Gastroesophageal sphincter (tissue), 4 donors: ENCODE data around the gene MACROD2. TPM values are rescaled to one million over a fixed set of nuclear protein-coding genes. Genes with fewer than 3 reads are reported as not detected.

Experiments used
- ATAC-seq: fragments of 150-250 bp; one replicate; pipeline ENCODE4 v1.9.1; 2016; ENCODE audit warnings: mild to moderate bottlenecking, moderate library complexity
- H3K27ac ChIP-seq, 4 donors: fragments of 200-600 bp; sonication (generic) in 3 of 4; 1 replicate in 3 of 4; 2 replicates in 1 of 4; pipeline ENCODE4 v1.5.1; 2016 to 2019
- H3K27me3 ChIP-seq: fragments of 200-600 bp; sonication (generic); one replicate; pipeline ENCODE4 v1.5.1; 2019
- H3K36me3 ChIP-seq, 2 donors: fragments of 200-600 bp; sonication (generic); one replicate each; pipeline ENCODE4 v1.5.1; 2019; ENCODE audit warnings: control low read depth in 1 of 2
- H3K4me1 ChIP-seq, 3 donors: fragments of 200-600 bp; sonication (generic); 1 replicate in 2 of 3; 2 replicates in 1 of 3; pipeline ENCODE4 v1.5.1; 2016 to 2019; ENCODE audit warnings: control low read depth in 2 of 3
- H3K4me3 ChIP-seq, 2 donors: fragments of 200-600 bp; sonication (generic); one replicate each; pipeline ENCODE4 v1.5.1; 2019; ENCODE audit warnings: mild to moderate bottlenecking in 1 of 2, moderate library complexity in 1 of 2
- H3K9me3 ChIP-seq, 3 donors: fragments of 200-600 bp; sonication (generic); one replicate each; pipeline ENCODE4 v1.5.1; 2017 to 2019; ENCODE audit warnings: control low read depth in 2 of 3
- CTCF ChIP-seq, 4 experiments: fragments of 200-600 bp in 2 of 4; fragments of 450-650 bp in 2 of 4; sonication (generic) in 1 of 4; IDR thresholded peaks; one replicate each; pipeline ENCODE4 v1.5.1; 2017 to 2019; ENCODE audit warnings: antibody characterized with exemption in 4 of 4, mild to moderate bottlenecking in 2 of 4, moderate library complexity in 2 of 4
- EP300 ChIP-seq: sonication (generic); formaldehyde crosslinking; IDR thresholded peaks from one replicate; pipeline ENCODE4 v1.6.1; 2017; ENCODE audit warnings: antibody characterized with exemption, mild to moderate bottlenecking
- POLR2A ChIP-seq, 2 donors: fragments of 450-650 bp; IDR thresholded peaks; one replicate each; pipeline ENCODE4 v1.6.1; 2017; ENCODE audit warnings: antibody characterized with exemption in 2 of 2, mild to moderate bottlenecking in 2 of 2, moderate library complexity in 1 of 2
- POLR2AphosphoS5 ChIP-seq: sonication (generic); formaldehyde crosslinking; IDR thresholded peaks from one replicate; pipeline ENCODE4 v1.6.1; 2017; ENCODE audit warnings: antibody characterized with exemption
- WGBS, 2 donors: methylation state at CpG; one replicate each; pipeline ENCODE4 v1.1.5; 2018; ENCODE audit warnings: low coverage in 1 of 2; 5-methylcytosine and 5-hydroxymethylcytosine counted together
- total RNA-seq, 4 donors: library from RNA; depleted of rRNA; stranded (reverse); fragments of >200 nt; gene quantifications; one replicate each; pipeline ENCODE4 v1.1.0, GENCODE V29; 2016

The MACROD2 gene
- total RNA-seq, 4 donors from 2014 or later, result 4.0 to 12.1 (median 7.4) TPM

- TF ChIP-seq POLR2A (IDR thresholded peaks at IDR 0.05) (no peak), CTCF (IDR thresholded peaks at IDR 0.05) (no peak), POLR2AphosphoS5 (no peak), EP300 (no peak)
- 100% methylated on average over 2 of the region's 2 CpGs for WGBS, 2 donors
- H3K36me3 ChIP-seq, result no peaks in the 10 kb centered on the region
- H3K4me1 ChIP-seq, result peaks cover 0 to 21% (median 0%) of the 10 kb centered on the region in 3 donors
- H3K27me3 ChIP-seq, result no peaks in the 10 kb centered on the region
- no peak overlapping the region for H3K4me3 ChIP-seq
- H3K27ac ChIP-seq, result no peak overlapping the region
- no peaks in the 10 kb centered on the region for H3K9me3 ChIP-seq
- no peak for ATAC-seq
These were observed 1914.7 kb downstream of the MACROD2 start for GRCh38 chr20:15909995-15910394.

- no peak overlapping the region for H3K4me3 ChIP-seq
- H3K27ac ChIP-seq, result no peak overlapping the region
- no peaks in the 10 kb centered on the region for H3K9me3 ChIP-seq
- WGBS, 2 donors, result 80 to 84% methylated on average over 3 to 7 of the region's 7 CpGs
- no peak for TF ChIP-seq CTCF (IDR thresholded peaks at IDR 0.05)
- no peak for TF ChIP-seq EP300
- no peak for TF ChIP-seq POLR2AphosphoS5
- no peak for TF ChIP-seq POLR2A (IDR thresholded peaks at IDR 0.05)
- peaks cover 0 to 9% (median 0%) of the 10 kb centered on the region in 3 donors for H3K4me1 ChIP-seq
- H3K36me3 ChIP-seq, result no peaks in the 10 kb centered on the region
- H3K27me3 ChIP-seq, result no peaks in the 10 kb centered on the region
- no peak for ATAC-seq
These were observed 1916.3 kb downstream of the MACROD2 start for GRCh38 chr20:15911581-15911980.

- WGBS, 2 donors, result 26 to 49% methylated on average over 3 of the region's 3 CpGs
- Histone ChIP-seq H3K36me3 (no peaks in the 10 kb centered on the region), H3K9me3 (no peaks in the 10 kb centered on the region), H3K4me3 (no peak overlapping the region), H3K27me3 (no peaks in the 10 kb centered on the region), H3K27ac (no peak overlapping the region), H3K4me1 (peaks cover 0 to 14% (median 0%) of the 10 kb centered on the region in 3 donors)
- ATAC-seq, result no peak
- TF ChIP-seq POLR2A (IDR thresholded peaks at IDR 0.05) (no peak), EP300 (no peak), POLR2AphosphoS5 (no peak), CTCF (IDR thresholded peaks at IDR 0.05) (no peak)
These were observed 1918.2 kb downstream of the MACROD2 start for GRCh38 chr20:15913391-15914025.

GRCh38 chr20:15916623-15917022 lies 1921.3 kb downstream of the MACROD2 start:
- TF ChIP-seq POLR2A (IDR thresholded peaks at IDR 0.05) (no peak), CTCF (IDR thresholded peaks at IDR 0.05) (no peak), POLR2AphosphoS5 (no peak), EP300 (no peak)
- Histone ChIP-seq H3K27ac (no peak overlapping the region), H3K4me3 (no peak overlapping the region), H3K27me3 (no peaks in the 10 kb centered on the region), H3K4me1 (peaks cover 0 to 7% (median 0%) of the 10 kb centered on the region in 3 donors), H3K9me3 (no peaks in the 10 kb centered on the region), H3K36me3 (no peaks in the 10 kb centered on the region)
- no peak for ATAC-seq
- 94 to 100% methylated on average over 1 to 5 of the region's 5 CpGs for WGBS, 2 donors

GRCh38 chr20:15917283-15917682 lies 1922.0 kb downstream of the MACROD2 start:
- H3K4me3 ChIP-seq, result no peak overlapping the region
- H3K27ac ChIP-seq, result no peak overlapping the region
- no peaks in the 10 kb centered on the region for H3K36me3 ChIP-seq
- no peaks in the 10 kb centered on the region for H3K27me3 ChIP-seq
- TF ChIP-seq CTCF (IDR thresholded peaks at IDR 0.05) (no peak), POLR2AphosphoS5 (peak; percentile 40)
- WGBS, 2 donors, result 27 to 30% methylated on average over 4 of the region's 4 CpGs
- peaks cover 0 to 7% (median 0%) of the 10 kb centered on the region in 3 donors for H3K4me1 ChIP-seq
- ATAC-seq, result no peak
- no peaks in the 10 kb centered on the region for H3K9me3 ChIP-seq
